Measurements from ENCODE around the gene B4GALT3. TPM values are rescaled to one million over a fixed set of nuclear protein-coding genes. Genes with fewer than 3 reads are reported as not detected.

Gene B4GALT3
- total RNA-seq, 4 donors from 2014 or later: 26.9 to 36.6 (median 30.0) TPM

- H3K9me3 ChIP-seq: no peaks in the 10 kb centered on the region
- H3K27ac ChIP-seq: peak overlapping the region; percentile 81
- H3K4me3 ChIP-seq: peak overlapping the region; percentile 78
- TF ChIP-seq, protein P1, sequence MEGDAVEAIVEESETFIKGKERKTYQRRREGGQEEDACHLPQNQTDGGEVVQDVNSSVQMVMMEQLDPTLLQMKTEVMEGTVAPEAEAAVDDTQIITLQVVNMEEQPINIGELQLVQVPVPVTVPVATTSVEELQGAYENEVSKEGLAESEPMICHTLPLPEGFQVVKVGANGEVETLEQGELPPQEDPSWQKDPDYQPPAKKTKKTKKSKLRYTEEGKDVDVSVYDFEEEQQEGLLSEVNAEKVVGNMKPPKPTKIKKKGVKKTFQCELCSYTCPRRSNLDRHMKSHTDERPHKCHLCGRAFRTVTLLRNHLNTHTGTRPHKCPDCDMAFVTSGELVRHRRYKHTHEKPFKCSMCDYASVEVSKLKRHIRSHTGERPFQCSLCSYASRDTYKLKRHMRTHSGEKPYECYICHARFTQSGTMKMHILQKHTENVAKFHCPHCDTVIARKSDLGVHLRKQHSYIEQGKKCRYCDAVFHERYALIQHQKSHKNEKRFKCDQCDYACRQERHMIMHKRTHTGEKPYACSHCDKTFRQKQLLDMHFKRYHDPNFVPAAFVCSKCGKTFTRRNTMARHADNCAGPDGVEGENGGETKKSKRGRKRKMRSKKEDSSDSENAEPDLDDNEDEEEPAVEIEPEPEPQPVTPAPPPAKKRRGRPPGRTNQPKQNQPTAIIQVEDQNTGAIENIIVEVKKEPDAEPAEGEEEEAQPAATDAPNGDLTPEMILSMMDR (IDR thresholded peaks at IDR 0.05): no peak
- TF ChIP-seq EP300 (IDR thresholded peaks at IDR 0.05) (no peak), POLR2A (IDR thresholded peaks at IDR 0.05) (no peak), POLR2AphosphoS5 (IDR thresholded peaks at IDR 0.05) (no peak)
- H3K4me1 ChIP-seq: peaks cover 32% of the 10 kb centered on the region
- DNase-seq (ENCODE audit: low spot score in 2 of 2): no peak
- H3K36me3 ChIP-seq: peaks cover 41% of the 10 kb centered on the region
- 11% methylated on average over 7 of the region's 11 CpGs for WGBS
- no peaks in the 10 kb centered on the region for H3K27me3 ChIP-seq
Observed at GRCh38 chr1:161159913-161160243, 17.4 kb downstream of the B4GALT3 start.

GRCh38 chr1:161159087-161159912, 18.0 kb downstream of the B4GALT3 start, which contains the start of gene USP21:
TSS of gene USP21 (plus strand) at chr1:161159500. CDS start at chr1:161160641, 1,141 bp downstream.
- Histone ChIP-seq H3K4me1 (peaks cover 36% of the 10 kb centered on the region), H3K27me3 (no peaks in the 10 kb centered on the region), H3K4me3 (peak within 1 kb of the TSS; percentile 78), H3K27ac (peak within 1 kb of the TSS; percentile 81), H3K9me3 (no peaks in the 10 kb centered on the region), H3K36me3 (peaks cover 36% of the 10 kb centered on the region)
- 0% methylated on average over 28 of the region's 60 CpGs for WGBS
- peak; percentile 96 to 98 for DNase-seq (ENCODE audit: low spot score in 2 of 2)
- TF ChIP-seq POLR2AphosphoS5 (IDR thresholded peaks at IDR 0.05) (peak in 2 of 3 donors; percentile 66 to 70), POLR2A (IDR thresholded peaks at IDR 0.05) (peak in 1 of 2 donors; percentile 29), EP300 (IDR thresholded peaks at IDR 0.05) (no peak)
- TF ChIP-seq, protein P1 (IDR thresholded peaks at IDR 0.05): peak; percentile 35 to 46

DNA sequence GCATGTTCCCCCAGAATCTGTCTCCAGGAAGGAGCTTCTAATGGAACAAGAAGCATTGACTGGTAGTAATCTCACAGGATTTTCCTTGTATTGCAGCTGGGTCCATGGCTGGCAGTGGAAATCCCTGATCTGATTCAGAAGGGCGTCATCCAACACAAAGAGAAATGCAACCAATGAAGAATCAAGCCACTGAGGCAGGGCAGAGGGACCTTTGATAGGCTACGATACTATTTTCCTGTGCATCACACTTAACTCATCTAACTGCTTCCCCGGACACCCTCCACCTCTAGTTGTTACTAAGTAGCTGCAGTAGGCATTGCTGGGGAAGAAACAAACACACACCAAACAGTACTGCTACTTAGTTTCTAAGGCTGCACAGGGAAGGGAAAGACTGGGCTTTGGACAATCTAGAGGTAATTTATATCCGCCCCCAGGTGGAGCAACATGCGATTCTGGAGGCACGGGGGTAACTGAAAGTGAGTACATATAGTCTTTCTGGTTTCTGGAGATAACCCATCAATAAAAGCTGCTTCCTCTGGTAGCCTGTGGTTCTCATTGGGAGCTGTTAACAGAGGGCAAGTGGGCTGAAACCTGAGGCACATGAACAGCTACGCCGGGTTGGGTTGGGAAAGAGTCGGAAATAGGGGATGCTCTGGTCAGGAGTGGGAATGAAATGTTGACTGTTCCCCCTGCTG, 18.8 kb downstream of the B4GALT3 start:
- peak overlapping the region; percentile 78 for H3K4me3 ChIP-seq
- H3K27me3 ChIP-seq: no peaks in the 10 kb centered on the region
- 62% methylated on average over 9 of the region's 9 CpGs for whole genome bisulfite sequencing
- peaks cover 38% of the 10 kb centered on the region for H3K4me1 ChIP-seq
- peak in 1 of 2 donors; percentile 13 for DNase-seq (ENCODE audit: low spot score in 2 of 2)
- peaks cover 28% of the 10 kb centered on the region for H3K36me3 ChIP-seq
- H3K9me3 ChIP-seq: no peaks in the 10 kb centered on the region
- TF ChIP-seq EP300 (IDR thresholded peaks at IDR 0.05): no peak
- TF ChIP-seq, protein P1 (IDR thresholded peaks at IDR 0.05): no peak
- TF ChIP-seq POLR2A (IDR thresholded peaks at IDR 0.05): no peak
- TF ChIP-seq POLR2AphosphoS5 (IDR thresholded peaks at IDR 0.05): no peak
- peak overlapping the region; percentile 81 for H3K27ac ChIP-seq

DNA sequence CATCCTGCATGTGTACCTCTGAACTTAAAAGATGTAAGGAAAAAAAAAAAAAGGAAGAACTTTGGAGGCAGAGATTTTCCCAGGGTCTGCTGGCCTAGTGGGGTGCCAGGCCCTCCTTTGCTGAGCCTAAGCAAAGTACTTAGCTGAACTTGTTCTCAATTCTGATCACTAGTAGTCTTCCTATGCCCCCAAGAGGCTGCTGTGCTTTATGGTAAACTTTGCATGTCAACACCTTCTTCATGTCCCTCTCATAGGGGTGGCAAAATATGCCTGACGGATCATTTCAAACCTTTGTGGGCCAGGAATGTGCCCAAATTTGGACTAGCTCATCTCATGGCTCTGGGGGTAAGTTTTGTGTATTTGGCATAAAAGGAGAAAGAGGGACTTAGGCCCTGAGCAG, 19.4 kb downstream of the B4GALT3 start:
- no peaks in the 10 kb centered on the region for H3K27me3 ChIP-seq
- peak in 1 of 2 donors; percentile 2 for DNase-seq (ENCODE audit: low spot score in 2 of 2)
- WGBS: 94% methylated on average over 1 of the region's 1 CpG
- no peak overlapping the region for H3K27ac ChIP-seq
- TF ChIP-seq EP300 (IDR thresholded peaks at IDR 0.05): no peak
- TF ChIP-seq, protein P1 (IDR thresholded peaks at IDR 0.05): no peak
- no peak for TF ChIP-seq POLR2AphosphoS5 (IDR thresholded peaks at IDR 0.05)
- no peak for TF ChIP-seq POLR2A (IDR thresholded peaks at IDR 0.05)
- no peaks in the 10 kb centered on the region for H3K9me3 ChIP-seq
- peaks cover 22% of the 10 kb centered on the region for H3K36me3 ChIP-seq
- H3K4me1 ChIP-seq: peaks cover 43% of the 10 kb centered on the region
- H3K4me3 ChIP-seq: no peak overlapping the region
